Measurements from ENCODE around the gene ZNF770.

ZNF770 gene

GRCh38 chr15:34988027-34988902 is at the start of gene ZNF770:
ZNF770 (minus strand) TSS chr15:34988287; CDS start chr15:34983434, 4,853 bp downstream.
- peak; percentile 72 for DNase-seq (ENCODE audit: low read depth)

GRCh38 chr15:35028235-35028984 is 40.3 kb upstream of the ZNF770 start:
- DNase-seq (ENCODE audit: low read depth) = no peak

- DNase-seq (ENCODE audit: low read depth) = no peak
Measured at GRCh38 chr15:35023804-35024203, 35.7 kb upstream of the ZNF770 start.

- DNase-seq (ENCODE audit: low read depth) = no peak
Measured at GRCh38 chr15:35020974-35021373, 32.9 kb upstream of the ZNF770 start.

GRCh38 chr15:35019404-35020327 is 31.6 kb upstream of the ZNF770 start:
- no peak for DNase-seq (ENCODE audit: low read depth)

GRCh38 chr15:35014241-35014640 is 26.2 kb upstream of the ZNF770 start:
- no peak for DNase-seq (ENCODE audit: low read depth)

GRCh38 chr15:35013370-35013769 is 25.3 kb upstream of the ZNF770 start:
- DNase-seq (ENCODE audit: low read depth) = no peak

GRCh38 chr15:35007397-35007796 is 19.3 kb upstream of the ZNF770 start:
- no peak for DNase-seq (ENCODE audit: low read depth)

- no peak for DNase-seq (ENCODE audit: low read depth)
Measured at GRCh38 chr15:35005933-35006332, 17.8 kb upstream of the ZNF770 start.

GRCh38 chr15:35003928-35004327 is 15.8 kb upstream of the ZNF770 start:
- DNase-seq (ENCODE audit: low read depth) = no peak

- DNase-seq (ENCODE audit: low read depth) = no peak
Measured at GRCh38 chr15:35000511-35000910, 12.4 kb upstream of the ZNF770 start.

GRCh38 chr15:34999906-35000305 is 11.8 kb upstream of the ZNF770 start:
- no peak for DNase-seq (ENCODE audit: low read depth)

GRCh38 chr15:34994925-34995324 is 6.8 kb upstream of the ZNF770 start:
- DNase-seq (ENCODE audit: low read depth) = no peak

- DNase-seq (ENCODE audit: low read depth) = no peak
Measured at GRCh38 chr15:34993877-34994276, 5.8 kb upstream of the ZNF770 start.

- DNase-seq (ENCODE audit: low read depth) = no peak
Measured at GRCh38 chr15:34993412-34993811, 5.3 kb upstream of the ZNF770 start.

- DNase-seq (ENCODE audit: low read depth) = no peak
Measured at GRCh38 chr15:34987609-34988026, 469 bp downstream of the ZNF770 start.

GRCh38 chr15:34986771-34987480 is 1.2 kb downstream of the ZNF770 start:
- DNase-seq (ENCODE audit: low read depth) = no peak

- DNase-seq (ENCODE audit: low read depth) = no peak
Measured at GRCh38 chr15:34986326-34986725, 1.8 kb downstream of the ZNF770 start.

- DNase-seq (ENCODE audit: low read depth) = no peak
Measured at GRCh38 chr15:34984889-34985630, 3.0 kb downstream of the ZNF770 start.

- DNase-seq (ENCODE audit: low read depth) = no peak
Measured at GRCh38 chr15:34976743-34977142, 11.3 kb downstream of the ZNF770 start.

GRCh38 chr15:34976073-34976472 is 12.0 kb downstream of the ZNF770 start:
- no peak for DNase-seq (ENCODE audit: low read depth)

Measured in activated gamma-delta T cell treated with anti-CD3 and anti-CD28 coated beads, Interleukin-2, amount 50 U/mL, for 16 hours (primary cell).